ENCODE measurements around the gene SNAP25.

SNAP25 gene

GRCh38 chr20:10217721-10218410 is 764 bp upstream of the SNAP25 start:
- peak; percentile 2 for DNase-seq

GRCh38 chr20:10219452-10219791 is 792 bp downstream of the SNAP25 start:
- DNase-seq: peak; percentile 71

DNA sequence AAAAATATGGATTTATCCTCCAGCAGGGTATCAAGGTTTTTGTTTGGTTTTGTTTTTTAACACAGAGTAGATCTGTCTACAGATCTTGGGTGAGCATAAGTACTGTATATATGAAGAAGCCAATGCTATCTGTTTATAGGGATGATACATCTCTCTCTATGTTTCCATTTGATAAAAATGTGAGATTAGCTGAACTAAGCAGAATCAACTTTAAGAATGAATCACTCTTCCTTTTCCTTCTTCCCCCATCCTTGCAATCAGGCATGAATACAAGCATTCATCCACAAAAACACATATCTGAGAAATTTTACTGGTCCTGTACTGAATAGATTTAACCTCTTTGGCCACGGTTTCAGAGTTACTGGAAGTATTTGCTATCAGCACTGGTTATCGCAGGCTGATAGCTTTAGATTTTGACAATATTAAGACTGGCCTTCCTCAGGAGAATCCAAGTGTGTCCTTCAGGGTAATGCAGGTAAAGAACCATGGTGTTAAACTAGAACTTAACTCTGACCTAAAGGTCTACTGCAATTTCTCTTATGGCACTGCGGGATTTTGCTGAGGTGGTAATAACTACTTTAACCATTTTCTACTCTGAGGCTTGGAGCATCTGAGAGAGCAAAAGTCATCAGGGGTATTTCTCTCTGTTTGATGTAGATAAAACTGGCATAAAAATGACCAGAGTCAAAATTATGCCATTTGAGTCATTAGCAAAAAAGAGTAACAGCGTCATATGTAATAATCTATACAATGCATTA is 1.5 kb downstream of the SNAP25 start:
- no peak for DNase-seq

DNA sequence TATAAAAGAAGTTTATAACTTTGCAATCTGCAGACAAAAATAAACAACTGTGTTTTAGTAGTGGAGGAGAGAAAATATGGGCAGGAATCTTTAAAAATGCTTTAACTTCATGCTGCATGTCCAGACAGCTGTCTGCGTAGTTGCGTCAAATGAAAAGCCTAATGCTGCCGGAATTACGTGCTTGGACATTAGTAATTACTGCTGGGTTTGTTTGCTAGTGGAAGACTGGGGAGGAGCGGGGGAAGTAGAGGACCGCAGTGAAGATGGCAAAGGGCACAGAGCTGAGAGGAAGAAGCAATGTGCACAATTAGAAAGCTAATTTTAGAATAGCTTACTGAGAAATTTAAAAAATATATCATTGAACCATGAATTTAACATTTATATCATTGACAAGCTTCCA is 2.4 kb downstream of the SNAP25 start:
- no peak for DNase-seq

DNA sequence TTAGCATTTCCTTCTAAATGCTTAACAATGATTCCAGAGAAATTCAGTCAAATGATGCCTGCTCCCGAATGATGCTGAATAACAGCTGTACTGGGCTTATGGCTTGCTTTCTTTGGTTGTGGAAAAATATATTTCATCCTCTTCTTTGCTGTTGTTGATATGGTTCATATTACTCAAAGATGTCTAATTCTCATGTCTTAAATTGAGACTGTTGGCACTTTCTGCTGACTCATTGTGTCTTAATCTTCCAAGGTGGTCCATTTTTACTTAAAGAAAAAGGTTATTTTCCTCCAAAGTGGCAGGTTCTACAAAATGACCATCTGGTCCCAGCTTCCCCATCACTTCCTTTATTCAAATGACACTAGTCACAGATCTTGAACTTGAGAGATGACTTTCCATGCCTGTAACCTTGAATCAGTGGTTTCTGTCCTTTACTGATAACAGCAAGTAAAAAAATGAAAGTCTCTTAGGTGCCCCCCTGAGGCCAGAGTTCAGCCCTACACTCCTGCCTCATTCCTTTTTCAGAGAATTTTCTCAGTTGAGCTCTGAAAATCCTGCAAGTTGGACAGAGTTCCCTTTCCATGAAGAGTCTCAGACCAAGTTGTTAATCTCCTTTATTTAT is 6.9 kb downstream of the SNAP25 start:
- DNase-seq: no peak

DNA sequence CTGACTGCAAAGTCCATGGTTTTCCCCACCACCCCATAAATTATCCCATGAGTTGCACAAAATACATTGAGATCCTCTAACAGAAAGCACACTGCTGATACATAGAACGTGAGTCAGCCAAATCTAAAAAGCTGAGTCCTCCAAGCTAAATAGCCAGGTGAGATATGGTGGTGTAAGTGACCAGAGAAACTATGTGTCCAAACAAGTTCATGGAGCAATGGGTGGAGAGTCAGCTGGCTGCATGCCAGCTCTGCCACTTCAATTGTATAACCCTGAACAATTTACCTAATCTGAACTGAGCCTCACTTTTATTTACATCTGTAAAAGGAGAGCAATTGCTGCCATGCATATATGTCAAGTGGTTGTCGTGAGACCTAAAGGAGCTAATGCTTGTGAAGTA is 9.7 kb downstream of the SNAP25 start:
- no peak for DNase-seq

DNA sequence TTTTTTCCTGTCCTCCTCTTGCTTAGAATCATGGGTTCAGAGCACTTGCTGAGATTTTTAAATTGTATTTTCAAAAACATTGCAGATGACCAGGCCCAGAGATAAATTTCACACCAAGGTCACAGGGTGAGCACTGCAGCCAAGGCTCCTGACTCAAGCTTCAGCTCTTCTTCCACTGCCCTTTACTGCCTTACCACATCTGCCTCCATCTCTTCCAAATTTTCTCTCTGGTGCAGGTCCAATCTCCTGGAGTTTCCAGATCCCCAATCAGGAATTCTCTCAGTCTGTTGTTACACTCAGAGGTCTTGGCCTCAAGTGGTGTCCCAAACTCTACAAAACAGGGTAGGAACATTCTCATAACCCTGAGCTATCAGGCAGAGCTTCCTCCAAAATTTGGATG is 12.7 kb downstream of the SNAP25 start:
- DNase-seq: no peak

DNA sequence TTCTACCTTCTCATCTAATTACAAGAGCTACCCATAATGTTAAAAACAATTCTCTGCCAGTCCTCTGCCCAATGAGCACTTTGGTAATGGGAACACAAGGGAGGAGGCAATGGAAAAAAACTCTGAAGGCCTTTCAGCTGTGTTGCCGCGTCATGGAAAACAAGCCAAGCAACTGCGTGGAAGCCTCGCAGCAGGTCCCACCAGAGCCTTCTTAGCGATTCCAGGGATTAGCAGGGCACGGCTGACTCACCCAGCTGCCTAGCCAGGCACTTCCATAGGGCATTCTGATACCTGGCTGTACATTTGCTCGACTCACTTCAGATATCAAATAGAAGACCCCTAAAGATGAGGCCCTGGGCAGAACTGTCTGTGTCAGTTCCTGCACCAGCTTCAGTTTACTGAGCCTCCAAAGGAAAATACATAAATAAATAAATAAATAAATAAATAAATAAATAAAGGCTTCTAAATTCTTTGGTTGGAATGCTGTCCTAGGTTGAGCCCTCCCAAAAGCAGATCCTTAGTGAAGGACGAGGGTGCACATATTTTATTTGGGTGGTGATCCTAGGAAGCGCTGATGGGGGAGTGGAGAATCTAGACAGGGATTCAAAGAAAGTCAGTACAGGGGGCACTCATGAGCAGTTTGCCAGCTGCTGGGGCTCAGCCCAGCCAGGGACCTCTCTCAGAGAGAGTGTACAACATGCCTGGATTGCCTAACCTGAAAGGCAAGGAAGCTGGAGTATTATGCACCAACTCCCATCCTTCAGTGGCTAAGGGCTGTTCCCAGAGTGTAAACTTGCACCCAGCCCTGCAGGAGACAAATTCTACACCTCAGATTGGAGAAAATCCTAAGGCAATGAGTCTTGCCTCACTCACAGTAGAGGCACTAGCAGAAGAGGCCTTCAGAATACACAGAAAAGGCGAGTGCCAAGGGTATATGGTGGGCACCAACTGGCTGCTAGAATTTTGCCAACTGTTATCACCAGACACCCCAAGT is 18.2 kb downstream of the SNAP25 start:
- no peak for DNase-seq

DNA sequence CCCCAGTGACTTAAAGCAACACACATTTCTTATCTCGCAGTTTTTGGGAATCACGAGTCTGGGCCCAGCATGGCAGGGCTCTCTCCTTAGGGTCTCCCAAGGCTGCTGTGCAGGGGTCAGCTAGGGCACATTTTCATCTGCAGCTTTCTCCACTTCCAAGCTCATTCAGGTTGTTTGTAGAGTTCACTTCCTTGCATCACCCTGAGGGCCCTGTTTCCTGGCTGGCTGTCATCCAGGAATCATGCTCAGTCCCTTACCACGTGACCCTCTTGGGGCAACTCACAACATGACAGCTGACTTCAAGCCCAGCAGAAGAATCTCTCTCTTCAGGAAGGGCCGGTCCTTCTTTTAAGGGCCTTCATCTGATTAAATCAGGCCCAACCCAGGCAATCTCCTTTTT is 21.3 kb downstream of the SNAP25 start:
- no peak for DNase-seq

- no peak for DNase-seq
Measured at GRCh38 chr20:10240655-10241054, 22.0 kb downstream of the SNAP25 start.

GRCh38 chr20:10242166-10242565 is 23.5 kb downstream of the SNAP25 start:
- no peak for DNase-seq

DNA sequence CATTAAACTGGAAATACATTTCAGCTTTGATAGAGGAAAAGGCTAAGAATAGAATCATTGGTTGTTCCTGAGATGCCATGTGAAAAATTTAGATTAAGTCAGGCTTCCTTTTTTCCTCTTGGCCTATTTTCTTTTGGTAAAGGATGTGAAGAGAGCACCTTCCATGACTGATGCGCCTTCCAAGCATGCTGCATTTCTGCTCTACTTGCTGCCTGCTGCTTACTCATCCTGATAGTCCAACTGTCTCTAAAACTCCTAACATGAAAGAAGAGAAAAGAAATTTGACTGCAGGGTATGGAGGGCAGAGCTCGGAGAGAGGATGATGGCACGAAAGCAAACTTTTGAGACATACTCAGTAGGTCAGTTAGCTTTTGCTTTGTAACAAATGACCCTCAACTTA is 28.8 kb downstream of the SNAP25 start:
- DNase-seq: no peak

DNA sequence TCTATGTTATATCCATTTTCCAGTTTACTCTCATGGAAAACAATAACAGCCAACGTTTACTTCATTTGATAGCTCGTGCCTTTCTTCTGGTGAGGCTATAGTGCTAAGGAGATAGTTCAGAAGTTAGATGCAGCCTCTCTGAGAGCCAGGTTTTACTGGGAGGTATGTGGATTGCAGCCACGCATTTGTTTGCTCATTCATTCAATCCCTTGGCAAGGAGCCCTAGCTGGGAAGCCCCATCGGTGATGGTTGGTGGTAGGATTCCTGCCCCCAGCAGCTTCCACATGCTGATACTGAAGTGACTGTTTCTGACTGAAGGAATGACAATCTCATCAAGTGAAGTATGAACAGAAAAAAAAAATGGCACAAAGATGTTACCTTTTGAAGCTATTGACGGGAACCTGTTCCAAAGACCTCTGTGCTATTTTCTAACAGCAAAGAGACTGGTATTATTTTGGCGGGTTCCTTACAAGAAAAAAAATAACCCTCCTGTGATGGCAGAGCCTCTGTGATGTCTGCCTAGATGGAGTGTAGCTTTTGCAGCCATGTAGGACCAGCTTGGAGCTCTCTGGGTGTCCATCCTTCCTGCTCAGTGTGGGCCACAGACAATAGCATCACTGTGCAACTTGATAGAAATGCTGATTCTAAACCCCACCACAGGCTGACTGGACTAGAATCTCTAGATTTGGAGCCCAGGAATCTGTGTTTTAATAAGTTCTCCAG is 30.6 kb downstream of the SNAP25 start:
- no peak for DNase-seq

GRCh38 chr20:10249822-10250221 is 31.2 kb downstream of the SNAP25 start:
- no peak for DNase-seq

DNA sequence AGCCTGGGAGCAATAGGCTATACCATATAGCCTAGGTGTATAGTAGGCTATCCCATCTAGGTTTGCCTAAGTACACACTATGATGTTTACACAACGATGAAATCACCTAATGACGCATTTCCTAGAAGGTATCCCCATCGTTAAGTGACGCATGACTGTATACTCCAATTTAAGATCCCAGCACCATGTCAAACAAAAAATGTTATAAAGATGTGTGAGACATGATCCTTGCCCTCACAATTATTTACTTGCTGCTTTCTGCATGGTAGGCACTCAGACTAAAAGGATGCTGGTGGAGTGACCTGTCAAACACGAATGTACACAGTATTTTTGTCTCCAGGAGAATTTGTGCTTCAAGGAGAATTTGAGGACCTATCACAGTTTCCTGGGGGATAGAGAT is 32.3 kb downstream of the SNAP25 start:
- no peak for DNase-seq

GRCh38 chr20:10253780-10254179 is 35.1 kb downstream of the SNAP25 start:
- DNase-seq: no peak

GRCh38 chr20:10255846-10256245 is 37.2 kb downstream of the SNAP25 start:
- no peak for DNase-seq

- DNase-seq: no peak
Measured at GRCh38 chr20:10259166-10259565, 40.5 kb downstream of the SNAP25 start.

DNA sequence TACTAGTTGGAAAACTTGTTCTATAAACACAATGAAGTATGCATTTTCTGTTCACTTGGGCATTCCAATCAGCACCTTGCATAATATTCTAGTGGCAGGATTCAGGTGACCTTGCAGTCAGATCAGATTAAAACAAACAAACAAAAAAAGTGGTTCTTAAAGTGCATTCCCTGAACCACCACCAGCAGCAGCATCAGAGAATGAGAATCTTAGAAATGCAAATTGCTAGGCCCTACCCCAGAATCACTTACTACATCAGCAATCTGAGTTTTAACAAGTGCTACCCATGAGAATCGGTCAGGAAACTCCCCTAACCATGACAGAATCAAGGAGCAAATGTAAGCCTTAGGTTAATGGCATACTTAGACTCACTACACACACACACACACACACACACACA is 41.7 kb downstream of the SNAP25 start:
- no peak for DNase-seq

- DNase-seq: no peak
Measured at GRCh38 chr20:10261702-10262101, 43.1 kb downstream of the SNAP25 start.

DNA sequence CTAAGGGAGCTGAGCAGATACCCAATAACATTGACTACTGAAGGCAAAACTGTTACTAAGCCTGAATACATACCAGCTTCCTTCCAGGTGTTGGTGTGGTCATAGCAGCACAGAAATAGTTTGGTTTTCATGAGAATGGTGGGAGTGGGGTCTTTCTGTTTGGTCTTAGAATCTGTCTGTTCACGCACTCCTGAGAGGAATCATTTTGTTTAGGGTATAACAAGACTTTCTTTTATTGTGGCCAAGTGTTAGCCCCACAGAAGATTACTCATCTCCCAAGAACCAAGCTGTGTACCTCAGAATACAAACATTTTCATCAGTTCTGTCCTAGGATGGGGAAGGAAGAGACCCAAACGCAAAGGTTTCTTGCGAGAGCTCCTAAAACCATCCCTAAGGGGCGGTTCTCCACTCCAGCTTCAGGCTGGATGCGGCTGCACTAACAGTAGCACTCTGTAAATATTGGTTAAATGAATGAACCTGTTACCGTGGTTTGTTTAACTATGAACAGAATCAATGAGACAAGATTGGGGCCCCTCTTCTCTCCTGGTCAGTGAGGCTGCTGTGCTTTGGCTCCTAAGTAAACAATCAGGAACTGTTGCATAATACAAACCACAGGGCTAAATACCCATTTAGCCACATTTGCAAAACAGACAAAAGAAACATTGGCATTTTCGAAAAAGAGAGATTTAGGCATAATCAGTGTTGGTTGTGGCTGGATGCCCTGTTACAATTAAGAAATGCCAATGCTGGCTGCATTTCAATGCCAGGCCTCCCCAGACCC is 44.9 kb downstream of the SNAP25 start:
- no peak for DNase-seq

DNA sequence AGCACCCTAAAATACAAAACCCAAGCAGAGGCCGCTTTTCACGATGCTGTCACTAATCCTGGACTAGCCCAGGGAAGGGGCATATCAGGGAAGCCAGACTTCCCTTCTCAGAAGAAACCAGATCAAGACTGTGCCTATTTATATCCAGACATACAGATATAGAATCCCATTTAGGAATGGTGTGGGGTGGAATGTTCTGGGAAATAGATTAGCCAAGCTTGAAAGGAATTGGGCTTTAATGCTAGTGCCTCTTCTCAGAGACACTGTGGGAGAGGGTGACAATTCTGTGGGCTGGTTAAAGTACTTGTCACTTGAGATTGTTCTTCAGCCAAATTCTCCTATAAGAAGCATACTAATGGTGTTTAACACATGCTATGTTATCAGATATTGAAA is 45.5 kb downstream of the SNAP25 start:
- DNase-seq: no peak

All from T1000 (cell line).